GM18526 (cell line): Measurements from ENCODE around the gene ANKRD44.

Experiments used
- POLR2A ChIP-seq: IDR thresholded peaks from 3 replicates; pipeline ENCODE4 v1.6.1; 2011; ENCODE audit not compliant: insufficient read length; ENCODE audit errors: extremely low read depth

ANKRD44 gene

DNA sequence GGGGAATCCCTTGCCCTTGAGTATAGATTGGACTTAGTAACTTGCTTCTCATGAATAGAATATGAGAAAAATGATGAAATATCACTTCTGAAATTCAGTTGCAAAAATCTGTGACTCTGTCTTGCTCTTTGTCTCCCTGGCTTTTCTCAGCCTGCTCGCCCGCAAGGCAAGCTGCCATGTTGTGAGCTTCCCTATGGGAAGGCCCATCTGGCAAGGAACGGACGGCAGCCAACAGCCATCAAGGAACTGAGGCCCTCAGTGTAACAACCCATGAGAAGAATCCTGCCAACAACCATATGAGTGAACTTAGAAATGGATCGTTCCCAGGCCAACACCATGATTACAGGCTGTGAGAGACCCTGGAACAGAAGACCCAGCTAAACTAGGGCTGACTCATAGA lies 325.7 kb downstream of the ANKRD44 start:
- TF ChIP-seq POLR2A: no peak

DNA sequence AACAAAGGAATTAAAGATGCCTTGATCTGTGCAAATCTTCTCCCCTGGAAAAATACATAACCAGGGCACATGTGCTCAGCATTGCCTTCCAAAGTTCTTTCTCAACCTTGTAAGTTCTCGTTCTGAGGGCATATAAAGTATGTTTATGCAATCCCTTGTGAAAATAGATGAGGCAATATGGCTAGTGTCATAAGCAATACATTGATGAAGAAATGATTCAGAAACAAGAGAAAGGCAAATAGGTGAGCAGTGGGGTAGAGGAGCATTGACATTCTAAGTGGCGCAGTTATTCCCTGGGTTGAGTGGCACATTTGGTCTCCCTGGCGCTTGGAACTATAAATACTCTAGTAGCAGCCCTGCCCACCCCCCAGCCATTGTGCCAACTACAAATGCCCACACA lies 326.6 kb downstream of the ANKRD44 start:
- TF ChIP-seq POLR2A: no peak

DNA sequence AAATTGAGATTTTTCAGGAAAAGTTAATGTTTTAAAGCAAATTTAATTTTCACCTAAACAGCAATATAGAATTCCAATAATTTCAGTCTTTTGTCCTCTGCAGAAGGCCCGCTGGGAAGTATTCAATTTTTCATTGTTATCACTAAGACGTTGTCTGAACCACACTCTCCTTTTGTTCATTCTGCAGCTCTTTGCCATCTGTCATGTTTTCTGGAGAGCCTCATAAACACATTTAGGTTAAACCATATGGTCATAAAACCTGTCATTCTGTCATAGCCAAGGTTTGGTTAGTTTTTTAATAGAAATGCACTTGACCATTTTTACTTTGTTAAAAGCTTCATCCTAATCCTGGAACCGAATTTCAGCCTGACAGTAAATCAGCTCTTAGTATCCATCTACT lies 330.1 kb downstream of the ANKRD44 start:
- no peak for TF ChIP-seq POLR2A

DNA sequence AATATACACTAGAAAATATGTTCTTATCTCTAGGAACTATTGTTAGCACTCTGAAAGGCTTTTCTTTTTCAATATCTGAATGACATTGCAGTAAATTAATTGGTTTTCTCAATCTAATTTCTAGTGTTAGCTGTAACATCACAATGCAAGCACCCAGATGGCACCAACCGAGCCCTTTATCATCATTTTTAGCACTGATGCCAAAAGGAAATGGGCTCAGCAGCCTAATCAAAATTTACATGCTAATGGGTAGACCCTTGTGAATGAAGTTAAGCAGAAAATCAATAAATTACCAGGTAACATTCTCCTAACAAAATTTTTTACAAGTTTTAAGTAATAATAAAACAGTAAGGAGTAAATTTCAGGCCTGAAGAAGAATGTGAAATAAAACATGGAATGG lies 330.6 kb downstream of the ANKRD44 start:
- no peak for TF ChIP-seq POLR2A

DNA sequence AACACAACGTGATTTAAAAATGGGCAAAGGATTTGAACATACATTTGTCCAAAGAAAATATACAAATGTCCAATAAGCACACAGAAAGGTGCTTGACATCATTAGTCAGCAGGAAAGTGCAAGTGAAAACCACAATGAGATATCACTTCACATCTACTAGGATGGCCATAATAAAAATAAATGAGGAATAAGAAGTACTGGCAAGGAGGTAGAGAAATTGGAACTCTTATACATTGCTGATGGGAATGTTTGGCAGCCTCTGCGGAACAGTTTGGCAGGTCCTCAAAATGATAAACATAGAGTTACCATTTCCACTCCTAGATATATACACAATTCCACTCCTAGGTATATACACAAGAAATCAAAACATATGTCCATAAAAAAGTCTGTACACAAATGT lies 333.1 kb downstream of the ANKRD44 start:
- no peak for TF ChIP-seq POLR2A

DNA sequence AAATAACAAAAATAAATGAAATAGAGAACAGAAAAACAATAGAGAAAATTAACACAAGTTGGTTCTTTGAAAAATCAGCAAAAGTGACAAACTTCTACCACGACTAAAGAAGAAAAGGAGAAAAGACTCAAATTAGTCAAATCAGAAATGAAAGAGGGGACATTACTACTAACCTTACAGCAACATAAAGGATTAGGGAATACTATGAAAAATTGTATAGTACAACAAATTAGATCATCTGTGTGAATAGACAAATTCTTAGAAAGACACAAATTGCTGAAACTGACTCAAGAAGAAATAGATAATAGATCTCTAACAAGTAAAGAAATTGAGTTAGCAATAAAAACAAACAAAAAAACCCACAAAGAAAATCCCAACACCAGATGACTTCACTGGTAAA lies 335.6 kb downstream of the ANKRD44 start:
- no peak for TF ChIP-seq POLR2A

DNA sequence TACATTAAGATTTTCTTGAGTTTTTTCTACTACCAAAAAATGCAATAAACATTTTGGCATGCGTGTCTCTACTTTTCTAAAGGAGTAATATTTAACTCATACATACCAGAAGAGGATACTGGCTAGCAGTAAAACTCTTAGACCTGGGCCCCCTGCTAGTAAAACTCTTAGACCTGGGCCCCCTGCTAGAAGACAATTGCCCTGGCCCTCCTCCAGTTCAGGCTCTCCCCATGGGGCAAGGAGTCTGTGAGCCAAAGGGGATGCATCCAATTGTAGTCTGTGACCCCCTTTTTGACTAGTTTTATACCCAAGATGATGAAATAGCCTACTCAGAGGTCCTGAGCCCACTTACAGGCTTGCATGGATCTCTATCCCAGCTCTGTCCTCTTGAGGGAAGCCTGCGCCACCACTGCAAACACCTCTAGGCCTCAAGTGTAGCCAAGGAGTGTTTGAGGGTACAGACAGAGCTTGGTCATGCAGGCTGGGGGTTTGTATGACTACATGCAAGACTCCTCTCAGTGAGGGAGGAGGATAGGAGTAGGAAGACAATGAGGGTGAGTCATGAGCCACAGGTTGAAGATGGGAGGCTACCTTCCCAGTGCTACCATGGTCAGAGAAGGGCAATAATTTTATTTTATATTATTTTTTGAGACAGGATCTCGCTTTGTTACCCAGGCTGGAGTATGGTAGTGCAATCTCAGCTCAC lies 338.9 kb downstream of the ANKRD44 start:
- no peak for TF ChIP-seq POLR2A

DNA sequence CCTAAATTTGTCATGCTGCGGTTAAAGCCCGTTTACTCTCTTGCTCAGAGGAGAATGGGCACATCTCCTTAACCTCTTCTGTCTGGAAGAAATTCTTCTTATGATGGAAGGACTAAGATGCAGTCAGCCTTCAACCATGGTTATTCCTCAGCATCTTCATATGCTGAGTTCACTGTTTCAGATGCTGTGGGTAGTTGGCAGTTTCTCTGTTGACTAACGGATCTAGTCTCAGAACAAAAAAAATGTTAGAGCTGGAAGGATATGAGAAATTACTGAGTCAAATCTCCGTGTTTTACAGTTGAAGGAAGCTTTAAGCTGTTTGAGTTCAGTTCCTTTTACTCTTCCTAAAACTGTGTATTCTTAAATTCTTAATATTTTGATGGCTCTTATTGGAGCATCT lies 340.5 kb downstream of the ANKRD44 start:
- TF ChIP-seq POLR2A: no peak

DNA sequence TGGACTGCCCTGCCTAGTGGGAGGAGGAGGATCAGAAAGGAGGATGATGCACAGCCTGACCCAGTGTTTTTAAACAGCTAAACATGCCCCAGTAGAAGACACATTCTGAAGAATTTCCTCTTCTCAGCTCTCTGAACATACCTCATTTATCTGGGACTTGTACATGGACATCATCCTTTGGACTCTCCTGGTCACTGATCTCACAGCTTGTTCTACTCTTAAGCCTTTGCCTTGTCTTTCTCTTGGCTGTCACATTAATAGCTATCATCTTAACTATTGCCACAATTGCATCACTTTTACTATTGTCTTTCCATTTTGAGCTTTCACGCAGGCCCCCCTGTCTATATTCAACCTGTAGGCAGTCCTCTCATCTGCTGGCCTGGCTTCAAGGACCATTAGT lies 342.1 kb downstream of the ANKRD44 start:
- no peak for TF ChIP-seq POLR2A

DNA sequence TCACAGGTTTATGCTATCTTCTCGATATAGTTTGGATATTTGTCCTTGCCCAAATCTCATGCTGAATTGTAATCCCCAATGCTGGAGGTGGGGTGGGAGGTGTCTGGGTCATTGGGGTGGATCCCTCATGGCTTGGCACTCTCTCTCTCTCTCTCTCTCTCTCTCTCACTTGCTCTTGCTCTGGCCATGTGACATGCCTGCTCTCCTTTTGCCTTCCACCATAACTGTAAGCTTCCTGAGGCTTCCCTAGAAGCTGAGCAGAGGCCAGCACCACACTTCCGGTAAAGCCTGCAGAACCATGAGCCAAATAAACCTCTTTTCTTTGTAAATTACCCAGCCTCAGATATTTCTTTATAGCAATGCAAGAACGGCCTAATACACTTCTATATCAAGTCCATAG lies 342.8 kb downstream of the ANKRD44 start:
- no peak for TF ChIP-seq POLR2A

DNA sequence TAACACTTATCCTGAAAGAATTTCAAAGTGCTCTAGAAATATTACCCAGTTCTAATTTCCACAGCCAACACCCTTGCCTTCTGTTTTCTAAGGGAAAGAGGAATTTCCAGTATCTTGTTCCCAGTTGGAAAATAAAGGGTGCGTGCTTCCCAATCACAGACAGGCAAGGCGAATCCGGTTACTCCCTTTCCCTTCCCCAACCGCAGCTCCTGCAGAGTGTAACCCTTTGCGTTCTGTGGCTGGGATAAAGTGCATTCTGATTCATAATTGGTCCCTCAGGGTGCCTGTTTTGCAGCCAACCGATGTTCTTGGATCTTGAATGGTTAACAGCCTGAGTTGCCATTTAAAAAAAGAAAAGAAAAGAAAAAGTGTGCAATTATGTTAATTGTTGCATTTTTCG lies 343.5 kb downstream of the ANKRD44 start:
- TF ChIP-seq POLR2A: no peak

DNA sequence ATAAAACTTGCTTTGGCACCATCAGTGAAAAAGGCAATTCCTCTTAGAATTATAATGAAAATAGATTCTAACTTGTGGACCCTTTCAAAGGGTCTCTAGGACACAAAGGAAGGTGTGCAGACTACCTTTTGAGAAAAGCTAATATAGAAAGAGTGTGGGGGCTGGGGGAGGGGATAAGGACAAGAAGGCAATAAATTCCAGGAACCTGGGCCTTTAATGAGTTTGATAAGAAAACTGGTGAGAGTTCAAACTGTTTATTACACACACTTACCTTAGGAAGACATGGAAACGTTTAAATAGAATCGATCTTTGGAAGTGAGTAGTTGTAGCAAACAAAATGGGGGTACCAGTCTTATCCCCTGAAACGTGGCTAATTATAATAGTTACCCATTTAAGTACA lies 344.5 kb downstream of the ANKRD44 start:
- TF ChIP-seq POLR2A: no peak

DNA sequence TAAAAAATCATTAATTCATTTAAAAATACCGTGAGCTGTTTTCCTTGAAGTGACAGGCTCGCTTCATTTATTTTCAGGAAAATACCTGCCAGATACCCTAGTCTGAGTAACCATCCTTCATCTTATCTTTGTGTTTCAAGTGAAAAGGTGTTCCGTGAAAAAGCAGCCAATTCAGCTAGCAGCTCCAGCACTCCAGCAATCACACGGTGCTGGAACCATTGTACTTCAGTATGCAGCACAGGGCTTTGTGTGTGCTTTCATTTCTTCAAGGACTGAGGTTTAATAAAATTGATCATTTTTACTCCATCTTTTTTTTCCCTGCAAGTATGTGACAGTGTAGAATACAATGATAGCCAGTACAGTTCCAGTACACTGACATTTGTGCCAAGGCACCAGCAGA lies 344.9 kb downstream of the ANKRD44 start:
- no peak for TF ChIP-seq POLR2A

DNA sequence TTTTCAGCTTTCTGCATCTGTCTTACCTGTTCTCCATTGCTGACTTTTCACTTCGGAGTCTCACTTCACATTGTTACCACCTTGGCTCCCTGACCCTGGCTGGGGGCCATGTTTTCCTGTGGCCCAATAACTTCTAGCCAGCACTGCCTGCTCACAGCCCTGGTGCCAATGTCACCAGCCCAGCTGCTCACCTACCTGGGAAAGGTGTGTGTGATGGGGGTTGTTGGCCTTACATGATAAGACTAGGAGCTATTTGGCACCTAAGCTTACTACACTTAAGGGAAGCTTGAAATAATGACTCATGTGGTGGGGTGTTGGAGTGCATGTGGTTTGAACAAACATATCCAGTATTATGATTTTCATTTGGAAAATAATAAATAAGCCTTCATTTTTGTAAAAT lies 346.6 kb downstream of the ANKRD44 start:
- no peak for TF ChIP-seq POLR2A

DNA sequence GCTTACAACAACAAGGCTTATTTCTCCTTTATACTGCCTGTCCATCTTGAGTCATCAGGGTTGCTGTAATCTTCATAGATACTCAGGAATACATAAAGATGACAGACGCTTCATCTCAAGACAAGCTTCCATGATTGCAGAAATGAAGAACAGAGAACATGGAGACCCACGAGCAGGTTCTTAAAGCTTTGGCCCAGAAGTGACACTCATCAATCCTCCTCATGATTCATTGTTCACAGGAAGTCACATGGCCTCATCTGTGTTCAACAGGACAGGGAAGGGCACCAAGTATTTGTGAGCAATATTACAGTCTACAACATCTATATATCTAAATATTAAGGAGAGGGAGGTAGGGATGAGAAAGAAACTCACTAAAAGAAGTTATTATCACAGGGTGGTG lies 347.5 kb downstream of the ANKRD44 start:
- no peak for TF ChIP-seq POLR2A

DNA sequence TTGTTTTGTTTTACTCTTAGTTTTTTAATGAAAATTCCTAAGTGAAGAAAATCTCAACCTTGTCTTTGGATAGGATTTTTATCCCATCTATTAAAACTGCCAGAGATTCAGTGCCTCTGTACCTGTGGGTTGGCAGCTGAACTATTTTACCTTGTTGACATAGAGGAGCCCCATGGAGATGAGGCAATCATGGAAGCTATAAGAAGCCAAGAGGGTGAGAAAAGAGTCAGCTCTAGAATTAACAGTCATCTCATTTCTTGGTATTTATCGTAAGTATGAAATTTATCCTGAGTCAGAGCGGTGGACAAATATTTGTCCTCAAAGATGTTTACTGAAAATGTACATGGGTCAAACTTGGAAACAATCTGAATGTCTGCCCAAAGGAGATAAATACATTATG lies 348.3 kb downstream of the ANKRD44 start:
- no peak for TF ChIP-seq POLR2A

DNA sequence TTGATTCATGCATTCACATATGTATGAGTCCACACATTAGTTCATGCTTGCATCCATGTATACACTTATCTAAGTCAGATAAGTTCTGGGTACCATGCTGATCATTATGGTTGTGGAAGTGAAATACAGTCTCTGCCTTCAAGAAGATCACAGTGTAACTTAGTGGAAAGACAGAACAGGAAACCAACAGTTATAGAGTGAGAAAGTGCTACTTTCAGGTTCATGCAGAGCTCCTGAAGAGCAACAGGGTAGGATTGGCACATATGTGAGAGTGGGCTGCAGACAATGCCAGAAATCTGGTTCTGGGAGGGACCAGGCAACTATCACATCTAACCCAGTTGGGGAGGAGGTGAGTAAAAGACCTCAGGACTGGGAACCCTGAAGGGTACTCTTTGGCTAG lies 348.7 kb downstream of the ANKRD44 start:
- TF ChIP-seq POLR2A: no peak
